ENCODE data around the gene SMYD3. TPM values are rescaled to one million over a fixed set of nuclear protein-coding genes. Genes with fewer than 3 reads are reported as not detected.
A peak's percentile ranks its signal among the peaks of the same experiment; 100 is the strongest.

Gene SMYD3
- total RNA-seq, 6 experiments from 2014 or later, result 6.3 to 10.0 (median 6.6) TPM

DNA sequence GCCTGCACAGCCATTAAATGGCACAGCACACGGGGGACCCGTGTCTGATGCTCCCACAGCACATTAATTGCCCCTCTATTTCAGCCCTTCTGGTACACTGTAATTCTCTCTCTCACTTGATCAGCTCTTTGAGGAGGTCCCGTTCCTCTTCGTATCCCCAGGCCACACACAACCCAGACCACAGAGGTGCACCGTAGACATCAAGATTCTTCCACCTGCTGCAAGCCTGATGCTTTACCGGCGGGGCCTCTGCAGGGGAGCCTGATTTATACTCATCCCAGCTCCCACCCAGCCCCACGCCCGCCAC is 759 bp downstream of the SMYD3 start:
- peak overlapping the region; percentile 75 to 91 (median 89) for H3K4me3 ChIP-seq
- H3K27ac ChIP-seq, result no peak overlapping the region
- intact Hi-C loops (cut with DNase I), result loop anchor here in 1 of 2 donors (10.0 kb wide), 1 partner anchor 188 kb away; no protein-coding TSS in a partner anchor
- WGBS (ENCODE audit: insufficient coverage, low coverage, low lambda C conversion rate, missing lambda C conversion rate), result 12% methylated on average over 8 of the region's 9 CpGs
- ATAC-seq (peak in 1 of 4 donors; percentile 4), DNase-seq (no peak)
- TF ChIP-seq, protein P1, sequence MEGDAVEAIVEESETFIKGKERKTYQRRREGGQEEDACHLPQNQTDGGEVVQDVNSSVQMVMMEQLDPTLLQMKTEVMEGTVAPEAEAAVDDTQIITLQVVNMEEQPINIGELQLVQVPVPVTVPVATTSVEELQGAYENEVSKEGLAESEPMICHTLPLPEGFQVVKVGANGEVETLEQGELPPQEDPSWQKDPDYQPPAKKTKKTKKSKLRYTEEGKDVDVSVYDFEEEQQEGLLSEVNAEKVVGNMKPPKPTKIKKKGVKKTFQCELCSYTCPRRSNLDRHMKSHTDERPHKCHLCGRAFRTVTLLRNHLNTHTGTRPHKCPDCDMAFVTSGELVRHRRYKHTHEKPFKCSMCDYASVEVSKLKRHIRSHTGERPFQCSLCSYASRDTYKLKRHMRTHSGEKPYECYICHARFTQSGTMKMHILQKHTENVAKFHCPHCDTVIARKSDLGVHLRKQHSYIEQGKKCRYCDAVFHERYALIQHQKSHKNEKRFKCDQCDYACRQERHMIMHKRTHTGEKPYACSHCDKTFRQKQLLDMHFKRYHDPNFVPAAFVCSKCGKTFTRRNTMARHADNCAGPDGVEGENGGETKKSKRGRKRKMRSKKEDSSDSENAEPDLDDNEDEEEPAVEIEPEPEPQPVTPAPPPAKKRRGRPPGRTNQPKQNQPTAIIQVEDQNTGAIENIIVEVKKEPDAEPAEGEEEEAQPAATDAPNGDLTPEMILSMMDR (IDR thresholded peaks at IDR 0.05), result no peak
- TF ChIP-seq POLR2A (IDR thresholded peaks at IDR 0.05), result no peak
- no peaks in the 10 kb centered on the region for H3K36me3 ChIP-seq
- H3K9me3 ChIP-seq, result no peaks in the 10 kb centered on the region
- H3K27me3 ChIP-seq, result no peaks in the 10 kb centered on the region
- H3K4me1 ChIP-seq, result no peaks in the 10 kb centered on the region

DNA sequence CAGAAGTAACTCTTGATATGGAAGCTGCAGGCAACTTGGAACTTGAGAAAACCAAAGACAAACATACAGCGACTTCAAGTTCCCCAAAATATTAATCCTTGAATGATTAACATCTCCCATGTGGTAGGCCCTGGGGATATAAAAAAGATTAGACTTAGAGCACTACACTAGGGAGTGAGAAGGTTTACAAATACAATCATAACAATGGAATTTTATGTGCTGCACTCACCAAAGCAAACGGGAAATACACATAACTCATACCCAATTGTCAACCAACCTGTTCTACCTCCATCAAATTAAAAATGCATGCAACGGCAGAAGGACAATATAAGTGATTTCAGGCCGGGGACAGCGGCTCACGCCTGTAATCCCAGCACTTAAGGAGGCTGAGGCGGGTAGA is 3.7 kb downstream of the SMYD3 start:
- no peaks in the 10 kb centered on the region for H3K9me3 ChIP-seq
- no peak overlapping the region for H3K27ac ChIP-seq
- no peak for DNase-seq
- H3K27me3 ChIP-seq, result no peaks in the 10 kb centered on the region
- no peaks in the 10 kb centered on the region for H3K4me1 ChIP-seq
- TF ChIP-seq, protein P1 (IDR thresholded peaks at IDR 0.05), result no peak
- TF ChIP-seq POLR2A (IDR thresholded peaks at IDR 0.05), result no peak
- no peaks in the 10 kb centered on the region for H3K36me3 ChIP-seq
- intact Hi-C loops (cut with DNase I), result loop anchor here in 1 of 2 donors (10.0 kb wide), 1 partner anchor 191 kb away; no protein-coding TSS in a partner anchor
- H3K4me3 ChIP-seq, result no peak overlapping the region
- ATAC-seq, result no peak
- 53% methylated on average over 3 of the region's 7 CpGs for WGBS (ENCODE audit: insufficient coverage, low coverage, low lambda C conversion rate, missing lambda C conversion rate)

DNA sequence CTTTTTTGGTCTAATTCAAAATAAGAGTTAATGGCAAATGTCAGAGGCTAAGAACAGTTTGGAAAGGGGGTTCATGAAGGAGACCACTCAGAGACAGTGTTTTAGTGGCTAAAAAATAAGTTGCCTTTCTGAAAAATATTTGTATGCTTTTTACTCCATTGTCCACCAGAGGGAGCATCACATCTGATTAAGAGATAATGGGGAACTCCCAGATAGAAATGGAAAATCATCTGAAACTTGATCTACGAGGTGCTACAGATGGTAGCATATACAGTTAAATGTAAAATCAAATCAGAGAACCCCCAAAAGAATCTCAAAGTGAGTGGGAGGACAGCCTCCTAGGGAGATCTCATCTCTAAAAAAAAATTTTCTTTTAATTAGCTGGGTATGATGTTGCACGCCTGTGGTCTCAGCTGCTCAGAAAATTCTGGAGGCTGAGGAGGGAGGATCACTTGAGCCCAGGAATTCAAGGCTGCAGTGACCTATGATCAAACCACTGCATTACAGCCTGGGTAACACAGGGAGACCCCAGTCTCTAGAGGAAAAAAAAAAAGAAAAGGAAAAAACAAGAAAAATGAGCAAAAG is 9.7 kb downstream of the SMYD3 start:
- no peak overlapping the region for H3K4me3 ChIP-seq
- H3K4me1 ChIP-seq, result no peaks in the 10 kb centered on the region
- 43% methylated on average over 2 of the region's 2 CpGs for WGBS (ENCODE audit: insufficient coverage, low coverage, low lambda C conversion rate, missing lambda C conversion rate)
- TF ChIP-seq, protein P1 (IDR thresholded peaks at IDR 0.05), result peak; percentile 65 to 75 (median 72)
- no peak for TF ChIP-seq POLR2A (IDR thresholded peaks at IDR 0.05)
- intact Hi-C loops (cut with DNase I), result no loop called here
- no peaks in the 10 kb centered on the region for H3K9me3 ChIP-seq
- DNase-seq (no peak), ATAC-seq (peak; percentile 59 to 82 (median 78))
- H3K36me3 ChIP-seq, result no peaks in the 10 kb centered on the region
- H3K27ac ChIP-seq, result no peak overlapping the region
- no peaks in the 10 kb centered on the region for H3K27me3 ChIP-seq

DNA sequence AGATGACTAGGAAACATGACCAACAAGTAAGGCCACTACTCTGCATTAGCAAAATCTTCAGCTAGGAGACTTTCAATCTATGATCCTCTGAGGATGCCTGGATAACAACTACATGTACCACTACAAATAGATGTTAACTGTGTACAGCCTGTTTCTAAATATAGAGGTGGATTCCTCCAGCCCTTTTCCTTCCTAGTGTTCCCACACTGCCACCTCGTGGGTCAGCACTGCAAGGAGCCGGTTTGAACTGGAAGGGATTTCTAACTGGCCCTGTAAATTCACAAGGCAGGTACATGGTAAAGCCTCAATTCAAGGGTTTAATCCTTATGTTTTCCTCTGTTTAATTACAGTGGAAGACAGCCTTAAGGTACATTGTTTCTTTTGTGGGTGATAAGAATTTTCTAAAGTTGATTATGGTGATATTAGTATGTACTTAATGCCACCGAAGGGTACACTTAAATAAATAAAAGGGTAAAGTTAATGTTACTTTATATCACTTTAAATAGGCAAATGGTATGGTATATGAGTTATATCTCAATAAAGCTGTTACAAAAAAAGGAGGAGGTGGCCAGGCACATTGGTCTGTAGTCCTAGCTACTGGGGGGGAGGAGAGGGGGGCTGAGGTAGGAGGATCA is 14.4 kb downstream of the SMYD3 start:
- no peak overlapping the region for H3K27ac ChIP-seq
- H3K9me3 ChIP-seq, result no peaks in the 10 kb centered on the region
- intact Hi-C loops (cut with DNase I), result no loop called here
- DNase-seq (peak in 2 of 3 donors; percentile 62 to 63), ATAC-seq (peak; percentile 92 to 97 (median 94))
- H3K27me3 ChIP-seq, result no peaks in the 10 kb centered on the region
- no peaks in the 10 kb centered on the region for H3K36me3 ChIP-seq
- TF ChIP-seq POLR2A (IDR thresholded peaks at IDR 0.05), result no peak
- TF ChIP-seq, protein P1 (IDR thresholded peaks at IDR 0.05), result peak; percentile 56 to 82 (median 80)
- 29% methylated on average over 3 of the region's 3 CpGs for WGBS (ENCODE audit: insufficient coverage, low coverage, low lambda C conversion rate, missing lambda C conversion rate)
- no peak overlapping the region for H3K4me3 ChIP-seq
- no peaks in the 10 kb centered on the region for H3K4me1 ChIP-seq
